ENCODE measurements around the gene SLAMF7.
"Not testable (repeated sequence)": the region's sequence is repeated elsewhere in the genome, so short reads cannot be mapped to it uniquely, and the experiment has no call there.

The SLAMF7 gene

GRCh38 chr1:160772331-160772730, 33.3 kb downstream of the SLAMF7 start:
- DNase-seq (ENCODE audit: insufficient read length, low spot score) = no peak

GRCh38 chr1:160773093-160773492, 34.0 kb downstream of the SLAMF7 start:
- DNase-seq (ENCODE audit: insufficient read length, low spot score) = no peak
- FAIRE-seq = peak; percentile 88

More at GRCh38 chr1:160772331-160772730, 33.3 kb downstream of the SLAMF7 start:
- peak; percentile 76 for FAIRE-seq

GRCh38 chr1:160774886-160775719, 36.1 kb downstream of the SLAMF7 start:
- peak; percentile 47 for FAIRE-seq
- no peak for DNase-seq (ENCODE audit: insufficient read length, low spot score)

- FAIRE-seq (peak; percentile 92), DNase-seq (ENCODE audit: insufficient read length, low spot score) (no peak)
Observed at GRCh38 chr1:160776178-160776577, 37.1 kb downstream of the SLAMF7 start.

GRCh38 chr1:160777486-160778089, 38.5 kb downstream of the SLAMF7 start:
- FAIRE-seq (peak; percentile 97), DNase-seq (ENCODE audit: insufficient read length, low spot score) (no peak)

- FAIRE-seq = no peak
- DNase-seq (ENCODE audit: insufficient read length, low spot score) = no peak
Observed at GRCh38 chr1:160778976-160779375, 39.9 kb downstream of the SLAMF7 start.

- DNase-seq (ENCODE audit: insufficient read length, low spot score) = no peak
- peak; percentile 90 for FAIRE-seq
Observed at GRCh38 chr1:160779626-160780397, 40.8 kb downstream of the SLAMF7 start.

- DNase-seq (ENCODE audit: insufficient read length, low spot score) (no peak), FAIRE-seq (no peak)
Observed at GRCh38 chr1:160780398-160780755, 41.3 kb downstream of the SLAMF7 start.

- DNase-seq (ENCODE audit: insufficient read length, low spot score) (no peak), FAIRE-seq (no peak)
Observed at GRCh38 chr1:160781186-160781766, 42.2 kb downstream of the SLAMF7 start.

- FAIRE-seq (peak; percentile 97), DNase-seq (ENCODE audit: insufficient read length, low spot score) (peak; percentile 66)
Observed at GRCh38 chr1:160781914-160782689, 43.1 kb downstream of the SLAMF7 start.

- not testable (repeated sequence) for DNase-seq (ENCODE audit: insufficient read length, low spot score); FAIRE-seq
Observed at GRCh38 chr1:160782988-160783765, 44.1 kb downstream of the SLAMF7 start.

GRCh38 chr1:160789051-160789701, 50.1 kb downstream of the SLAMF7 start:
- no peak for FAIRE-seq
- DNase-seq (ENCODE audit: insufficient read length, low spot score) = no peak

- DNase-seq (ENCODE audit: insufficient read length, low spot score) (no peak), FAIRE-seq (peak; percentile 98)
Observed at GRCh38 chr1:160789702-160790611, 50.9 kb downstream of the SLAMF7 start.

- DNase-seq (ENCODE audit: insufficient read length, low spot score) = no peak
- no peak for FAIRE-seq
Observed at GRCh38 chr1:160794376-160794775, 55.3 kb downstream of the SLAMF7 start.

- FAIRE-seq = peak; percentile 100
- peak; percentile 69 for DNase-seq (ENCODE audit: insufficient read length, low spot score)
Observed at GRCh38 chr1:160795951-160796383, 56.9 kb downstream of the SLAMF7 start, which contains the start of gene LY9. Gene LY9 (plus strand): TSS chr1:160796174. CDS start chr1:160796188, 14 bp downstream.

GRCh38 chr1:160797271-160797709, 58.2 kb downstream of the SLAMF7 start:
- DNase-seq (ENCODE audit: insufficient read length, low spot score) (no peak), FAIRE-seq (peak; percentile 95)

GRCh38 chr1:160797861-160798273, 58.8 kb downstream of the SLAMF7 start:
- no peak for FAIRE-seq
- no peak for DNase-seq (ENCODE audit: insufficient read length, low spot score)

GRCh38 chr1:160798439-160798838, 59.4 kb downstream of the SLAMF7 start:
- DNase-seq (ENCODE audit: insufficient read length, low spot score) = no peak

More at GRCh38 chr1:160798439-160798838, 59.4 kb downstream of the SLAMF7 start:
- FAIRE-seq = peak; percentile 23
